CD4-positive, alpha-beta T cell treated with Interleukin-2 at 100 ng/mL for 4 hours (primary cell): ENCODE measurements around the gene SDF2L1.
A peak's percentile ranks its signal among the peaks of the same experiment; 100 is the strongest.
"Not testable (repeated sequence)": the region's sequence is repeated elsewhere in the genome, so short reads cannot be mapped to it uniquely, and the experiment has no call there.

ENCODE experiments used
- DNase-seq: peaks from one replicate; pipeline ENCODE4 v3.0.0-alpha.2; 2020; ENCODE audit warnings: low spot score

The SDF2L1 gene, protein sequence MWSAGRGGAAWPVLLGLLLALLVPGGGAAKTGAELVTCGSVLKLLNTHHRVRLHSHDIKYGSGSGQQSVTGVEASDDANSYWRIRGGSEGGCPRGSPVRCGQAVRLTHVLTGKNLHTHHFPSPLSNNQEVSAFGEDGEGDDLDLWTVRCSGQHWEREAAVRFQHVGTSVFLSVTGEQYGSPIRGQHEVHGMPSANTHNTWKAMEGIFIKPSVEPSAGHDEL

DNA sequence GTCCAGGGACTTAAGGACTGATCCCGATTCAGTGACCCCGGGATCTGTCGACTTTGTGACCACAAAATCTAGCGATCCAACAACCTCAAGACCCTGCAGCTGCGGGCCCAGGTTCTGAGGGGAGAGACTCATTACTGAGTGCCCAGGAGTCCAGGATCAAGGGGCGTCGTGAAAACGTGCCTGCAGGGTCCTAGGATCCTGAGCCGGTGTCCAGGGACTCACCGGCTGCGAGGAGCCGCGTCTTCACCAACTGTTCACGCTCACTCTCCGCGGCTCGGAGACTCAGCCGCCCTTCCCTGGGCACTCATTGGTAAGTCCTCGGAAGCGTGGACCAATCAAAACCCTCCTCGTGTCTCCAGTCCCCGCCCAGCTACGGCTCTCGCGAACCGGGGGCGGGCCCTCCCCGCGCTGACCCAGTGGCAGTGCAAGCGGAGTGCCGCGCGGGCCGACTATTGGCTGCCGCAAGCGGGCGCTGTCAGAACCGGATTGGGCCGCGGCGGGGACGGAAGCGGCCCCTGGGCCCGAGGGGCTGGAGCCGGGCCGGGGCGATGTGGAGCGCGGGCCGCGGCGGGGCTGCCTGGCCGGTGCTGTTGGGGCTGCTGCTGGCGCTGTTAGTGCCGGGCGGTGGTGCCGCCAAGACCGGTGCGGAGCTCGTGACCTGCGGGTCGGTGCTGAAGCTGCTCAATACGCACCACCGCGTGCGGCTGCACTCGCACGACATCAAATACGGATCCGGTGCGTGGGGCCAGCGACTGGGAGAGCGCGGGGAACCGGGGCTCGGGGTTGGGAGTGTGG, at the start of gene SDF2L1:
Gene SDF2L1, plus strand, starts transcription at position 514 of the 795 bp plus-strand sequence. Its CDS starts 35 bp downstream, at position 549.
- peak; percentile 99 for DNase-seq

DNA sequence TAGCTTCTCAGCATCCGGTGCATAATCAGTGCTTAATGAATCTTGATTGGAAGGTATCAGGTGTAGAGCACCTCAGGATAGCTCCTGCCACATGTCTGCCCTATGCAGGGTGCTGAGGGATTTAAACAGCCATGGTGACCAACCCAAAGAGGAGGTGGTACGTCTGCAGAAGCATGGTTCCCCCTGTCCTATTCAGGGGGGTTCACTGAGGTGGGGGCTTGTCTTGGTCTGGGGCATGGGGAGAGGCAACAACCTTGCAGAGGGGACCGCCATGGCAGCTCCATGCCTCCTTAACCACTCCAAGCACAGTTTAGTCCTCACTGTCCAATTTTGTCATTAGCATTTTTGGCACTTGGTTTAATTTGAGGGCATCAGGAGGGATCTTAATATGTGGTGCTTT, 49.7 kb upstream of the SDF2L1 start:
- DNase-seq = no peak

DNA sequence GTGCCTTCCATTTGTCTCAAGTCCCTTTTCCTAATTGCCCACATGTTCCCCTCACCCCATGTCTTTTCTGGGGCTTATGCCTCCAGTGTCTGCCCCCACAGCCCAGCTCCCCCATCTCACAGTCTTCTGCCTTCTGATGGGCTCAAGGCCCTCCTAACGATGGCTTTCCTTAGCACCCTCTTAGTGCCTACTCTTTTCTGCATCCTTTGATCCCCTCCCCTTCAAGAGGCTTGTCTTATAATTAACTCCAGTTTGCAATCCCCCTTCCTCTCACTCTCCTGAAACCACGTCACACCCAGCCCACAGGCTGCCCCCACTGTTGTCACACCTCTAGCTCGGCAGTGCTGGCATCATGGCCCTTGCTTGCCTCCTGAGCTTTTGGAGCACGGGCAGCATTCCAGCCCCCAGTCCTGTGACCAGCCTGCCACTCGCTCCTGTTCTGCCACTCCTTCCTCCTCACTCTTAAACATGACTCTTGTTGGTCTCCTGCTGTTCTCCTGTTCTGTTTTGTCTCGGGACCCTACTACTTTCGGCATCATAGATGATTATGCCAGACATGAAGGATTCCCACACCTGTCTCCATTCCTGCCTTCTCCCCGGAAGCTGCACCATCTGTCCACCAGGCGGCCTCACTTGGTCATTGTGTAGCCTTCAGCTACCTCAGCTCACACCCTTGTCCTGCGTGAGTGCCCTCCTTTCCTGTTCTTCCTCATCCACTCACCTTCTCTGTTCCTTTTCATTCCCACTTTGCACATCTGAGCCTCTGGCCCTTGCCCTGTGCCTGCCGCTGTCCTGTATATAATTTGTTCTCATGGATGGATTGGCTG, 48.5 kb upstream of the SDF2L1 start:
- DNase-seq = no peak

DNA sequence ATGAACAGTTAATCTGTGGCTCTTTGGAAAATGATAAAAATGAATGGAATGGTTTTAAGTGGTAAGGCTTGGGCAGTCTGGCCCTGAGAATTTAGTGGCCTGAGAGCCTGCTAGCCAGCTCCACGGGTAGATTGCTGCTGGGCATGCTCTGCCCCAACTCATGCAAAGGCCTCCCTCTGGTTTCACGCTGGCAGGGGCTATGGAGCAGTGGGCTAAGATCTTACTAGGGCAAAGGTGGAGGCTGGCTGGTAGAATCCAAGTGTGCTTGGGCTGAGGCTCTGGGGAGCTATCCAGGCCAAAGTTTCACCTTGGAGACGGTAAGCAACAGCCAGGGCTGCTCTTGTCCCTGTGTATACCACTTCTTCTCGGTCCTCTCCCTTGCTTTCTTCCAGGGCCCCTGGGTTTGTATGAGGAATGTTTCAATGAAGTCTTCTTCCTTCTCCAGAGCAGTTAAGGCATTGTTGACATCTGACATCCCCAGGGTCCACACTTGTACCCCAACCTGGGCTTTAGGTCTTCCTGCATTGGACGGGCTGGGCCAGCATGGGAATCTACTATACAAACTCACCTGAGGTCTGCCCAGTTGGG, 47.1 kb upstream of the SDF2L1 start:
- no peak for DNase-seq

DNA sequence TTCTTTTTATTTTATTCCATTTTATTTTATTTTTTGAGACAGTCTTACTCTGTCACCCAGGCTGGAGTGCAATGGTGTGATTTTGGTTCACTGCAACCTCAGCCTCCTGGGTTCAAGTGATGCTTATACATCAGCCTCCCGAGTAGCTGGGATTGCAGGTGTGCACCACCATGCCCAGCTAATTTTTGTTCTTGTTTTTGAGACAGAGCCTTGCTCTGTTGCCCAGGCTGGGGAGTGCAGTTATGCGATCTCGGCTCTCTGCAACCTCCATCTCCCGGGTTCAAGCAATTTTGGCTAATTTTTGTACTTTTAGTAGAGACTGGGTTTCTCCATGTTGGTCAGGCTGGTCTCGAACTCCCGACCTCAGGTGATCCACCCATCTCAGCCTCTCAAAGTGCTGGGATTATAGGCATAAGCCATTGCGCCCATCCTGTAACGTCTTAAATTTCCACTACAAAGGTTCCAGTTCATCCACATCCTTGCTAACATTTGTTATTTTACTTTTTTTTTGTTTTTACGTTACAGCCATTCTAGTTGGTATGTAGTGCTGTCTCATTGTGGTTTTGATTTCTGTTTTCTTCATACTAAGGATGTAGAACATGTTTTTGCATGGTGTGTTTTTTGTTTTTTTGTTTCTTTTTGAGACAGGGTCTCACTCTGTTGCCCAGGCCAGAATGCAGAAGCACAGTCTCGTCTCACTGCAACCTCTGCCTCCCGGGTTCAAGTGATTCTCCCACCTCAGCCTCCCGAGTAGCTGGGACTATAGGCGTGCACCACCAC, 45.6 kb upstream of the SDF2L1 start:
- DNase-seq = not testable (repeated sequence)

DNA sequence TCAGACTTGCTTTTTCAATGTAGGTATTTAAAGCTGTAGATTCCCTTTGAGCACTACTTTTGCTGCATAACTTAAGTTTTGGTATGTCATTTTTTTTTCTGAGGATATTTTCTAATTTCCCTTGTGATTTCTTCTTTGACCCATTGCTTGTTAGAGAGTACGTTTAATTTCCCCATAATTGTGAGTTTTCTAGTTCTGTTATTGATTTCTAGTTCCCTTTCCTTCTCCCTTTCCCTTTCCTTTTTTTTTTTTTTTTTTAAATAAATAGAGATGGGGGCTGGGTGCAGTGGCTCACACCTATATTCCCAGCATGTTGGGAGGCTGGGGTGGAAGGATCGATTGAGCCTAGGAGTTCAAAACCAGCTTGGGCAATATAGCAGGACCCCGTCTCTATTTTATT, 43.8 kb upstream of the SDF2L1 start:
- DNase-seq = no peak

DNA sequence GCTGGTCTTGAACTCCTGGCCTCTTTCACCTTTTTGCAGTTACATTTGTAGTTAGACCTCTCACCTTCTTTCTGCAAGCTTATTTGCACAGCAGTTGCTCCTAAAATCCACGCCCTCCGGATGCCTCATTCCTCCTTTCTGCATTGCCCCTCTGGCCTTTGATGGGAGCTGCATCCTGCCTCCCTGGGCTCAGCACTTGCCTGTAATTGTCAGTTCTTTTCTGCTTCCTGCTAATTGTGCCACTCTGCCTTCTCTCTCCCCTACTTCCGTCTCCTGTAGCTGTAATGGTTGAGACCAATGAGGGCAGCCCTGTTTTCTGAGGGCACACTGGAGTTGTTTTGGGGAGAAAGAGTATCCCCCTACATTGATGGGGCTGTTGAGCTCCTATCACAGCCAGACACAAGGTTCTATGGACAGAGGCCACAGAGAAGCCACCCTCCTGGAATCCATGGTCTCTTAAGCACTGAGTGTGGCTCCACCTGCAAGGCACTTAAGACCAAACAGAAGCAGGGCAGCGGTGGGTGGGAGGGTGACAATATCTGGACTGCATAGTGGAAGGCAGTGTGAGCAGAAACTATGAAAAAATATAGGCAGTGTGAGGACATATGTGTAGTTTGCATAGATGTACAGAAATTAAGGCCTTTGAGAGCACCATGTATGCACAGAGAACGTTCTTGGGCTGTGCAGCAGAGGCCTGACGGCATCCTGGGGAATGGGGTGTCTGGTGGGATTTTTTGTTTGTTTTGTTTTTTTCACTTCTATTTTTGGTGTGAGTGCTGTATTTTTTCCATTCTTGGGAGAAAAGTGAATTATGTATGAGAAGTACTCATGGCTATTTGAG, 42.8 kb upstream of the SDF2L1 start:
- DNase-seq = no peak

DNA sequence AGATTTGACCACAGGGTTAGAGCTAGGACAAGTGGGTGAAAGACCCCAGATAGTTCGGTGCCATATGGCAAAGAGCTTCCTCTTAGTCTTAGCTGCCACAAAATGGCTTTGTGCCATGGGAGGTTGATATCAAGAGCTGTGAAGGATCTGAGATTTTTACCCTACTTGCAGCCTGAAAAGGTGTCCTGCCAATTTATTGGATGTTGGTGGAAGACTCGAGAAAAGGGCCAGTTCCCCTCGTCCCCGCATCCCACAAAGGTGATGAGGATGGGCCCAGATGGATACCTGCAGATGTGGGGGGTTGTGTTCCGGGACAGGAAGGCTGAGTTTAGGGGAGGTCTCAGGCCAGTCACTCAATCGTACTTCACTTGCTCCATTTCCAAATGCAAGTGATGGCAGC, 39.5 kb upstream of the SDF2L1 start:
- DNase-seq = no peak

DNA sequence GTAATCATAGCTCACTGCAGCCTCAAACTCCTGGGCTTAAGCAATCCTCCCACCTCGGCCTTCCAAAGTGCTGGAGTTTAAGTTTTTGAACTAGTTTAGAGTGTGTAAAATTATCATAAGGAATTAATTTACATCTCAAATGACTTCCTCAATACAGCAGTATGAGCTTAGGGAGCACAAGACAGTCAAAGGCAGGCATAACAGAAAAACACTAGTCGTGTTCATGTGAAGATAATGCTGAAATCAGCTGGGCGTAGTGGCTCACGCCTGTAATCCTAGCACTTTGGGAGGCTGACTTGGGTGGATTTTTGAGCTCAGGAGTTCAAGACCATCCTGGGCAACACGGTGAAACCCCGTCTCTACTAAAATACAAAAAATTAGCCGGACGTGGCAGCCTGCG, 38.1 kb upstream of the SDF2L1 start:
- DNase-seq = no peak

DNA sequence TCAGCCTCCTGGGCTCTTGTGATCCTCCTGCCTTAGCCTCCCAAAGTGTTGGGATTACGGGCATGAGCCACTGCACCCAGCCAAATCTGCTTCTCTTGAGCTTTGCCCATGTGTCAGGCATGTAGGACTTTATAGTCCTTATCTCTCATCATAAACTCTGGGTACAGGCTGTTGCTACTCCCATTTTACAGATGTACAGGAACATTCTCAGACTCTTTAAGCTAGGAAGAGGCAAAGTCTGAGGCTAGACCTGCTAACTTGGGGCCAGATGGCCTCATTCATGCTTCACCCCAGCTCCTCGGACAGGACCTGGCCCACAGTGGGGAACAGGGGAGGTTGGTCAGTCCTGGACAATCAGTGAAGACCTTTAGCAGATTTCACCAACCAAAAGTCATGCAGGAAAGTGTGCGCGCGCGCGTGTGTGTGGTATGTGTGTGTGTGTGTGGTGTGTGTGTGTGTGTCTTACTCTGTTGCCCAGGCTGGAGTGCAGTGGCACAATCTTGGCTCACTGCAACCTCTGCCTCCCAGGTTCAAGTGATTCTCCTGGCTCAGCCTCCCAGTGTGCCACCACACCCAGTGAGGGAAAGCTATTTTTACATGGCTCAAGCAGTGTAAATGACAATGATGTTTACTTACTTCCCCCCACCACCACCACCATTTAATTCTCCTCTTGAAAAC, 36.1 kb upstream of the SDF2L1 start:
- DNase-seq = no peak

DNA sequence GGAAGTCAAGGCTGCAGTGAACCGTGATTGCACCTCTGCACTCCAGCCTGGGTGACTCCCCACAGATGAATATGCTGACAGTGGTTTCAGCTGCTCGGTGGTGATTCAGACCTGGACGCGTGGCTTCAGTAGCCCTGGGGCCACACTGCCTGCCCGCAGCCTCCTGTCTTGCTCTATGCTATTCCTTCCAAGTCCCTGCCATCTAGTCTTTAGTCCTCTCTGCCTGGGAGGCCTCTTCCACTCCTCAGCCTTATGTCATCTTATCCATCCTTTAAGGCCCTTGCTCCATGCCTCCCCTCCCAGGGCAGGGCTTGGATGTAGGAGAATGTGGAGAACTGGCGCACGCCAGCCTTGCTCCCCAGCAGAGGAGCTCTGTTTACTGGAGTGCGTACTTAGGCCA, 35.3 kb upstream of the SDF2L1 start:
- no peak for DNase-seq

DNA sequence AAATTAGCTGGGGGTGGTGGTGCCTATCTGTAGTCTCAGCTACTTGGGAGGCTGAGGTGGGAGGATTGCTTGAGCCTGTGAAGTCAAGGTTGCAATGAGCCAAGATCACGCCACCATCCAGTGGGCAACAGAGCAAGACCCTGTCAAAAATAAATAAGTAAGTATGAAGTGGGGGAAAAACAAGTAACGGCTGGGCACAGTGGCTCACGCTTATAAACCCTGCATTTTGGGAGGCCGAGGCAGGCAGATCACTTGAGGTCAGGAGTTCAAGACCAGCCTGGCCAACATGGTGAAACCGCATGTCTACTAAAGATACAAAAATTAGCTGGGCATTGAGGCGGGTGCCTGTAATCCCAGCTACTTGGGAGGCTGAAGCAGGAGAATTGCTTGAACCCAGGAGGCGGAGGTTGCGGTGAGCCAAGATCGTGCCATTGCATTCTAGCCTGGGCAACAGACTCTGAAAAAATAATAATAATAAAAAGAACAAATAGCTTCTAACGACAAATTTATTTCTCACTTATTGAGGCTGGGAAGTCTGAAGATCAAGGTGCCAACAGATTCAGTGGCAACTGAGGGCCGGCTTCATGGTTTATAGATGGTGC, 32.4 kb upstream of the SDF2L1 start:
- DNase-seq = not testable (repeated sequence)

DNA sequence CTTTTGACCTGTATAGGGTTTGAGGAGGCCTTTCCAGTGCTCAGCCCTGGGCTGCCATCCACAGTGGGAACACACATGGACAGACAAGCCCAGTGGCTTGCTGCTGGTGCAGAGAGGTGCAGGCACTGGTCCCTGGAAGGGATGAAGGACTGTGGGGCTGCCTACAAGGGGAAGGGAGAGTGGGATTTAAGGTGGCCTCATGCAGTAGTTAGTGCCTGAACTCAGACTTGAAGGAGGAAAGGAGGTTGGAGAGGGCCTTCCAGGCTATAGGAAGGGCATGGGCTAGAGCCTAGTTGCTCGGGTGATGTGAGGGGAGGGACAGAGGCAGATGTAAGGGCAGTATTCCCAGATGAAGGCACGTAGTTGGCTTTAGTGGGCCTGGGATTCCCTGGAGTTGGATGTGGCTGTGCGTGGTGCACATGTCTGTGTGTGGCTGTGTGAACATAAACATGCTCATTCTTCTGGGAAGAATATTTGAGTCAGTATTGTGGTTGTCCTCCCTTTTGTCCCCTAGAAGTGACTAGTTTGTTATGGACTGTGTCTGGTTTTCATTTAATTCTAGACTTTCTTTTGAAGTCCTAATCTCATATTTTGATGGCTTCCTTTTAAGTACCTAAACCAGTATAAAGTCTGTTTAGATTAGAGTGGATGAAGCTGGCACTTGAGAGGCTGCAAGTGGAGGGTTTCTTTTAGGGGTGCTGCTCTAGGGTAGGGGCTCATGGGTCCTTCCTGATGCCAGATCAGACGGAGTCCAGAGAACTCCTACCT, 30.7 kb upstream of the SDF2L1 start:
- no peak for DNase-seq

DNA sequence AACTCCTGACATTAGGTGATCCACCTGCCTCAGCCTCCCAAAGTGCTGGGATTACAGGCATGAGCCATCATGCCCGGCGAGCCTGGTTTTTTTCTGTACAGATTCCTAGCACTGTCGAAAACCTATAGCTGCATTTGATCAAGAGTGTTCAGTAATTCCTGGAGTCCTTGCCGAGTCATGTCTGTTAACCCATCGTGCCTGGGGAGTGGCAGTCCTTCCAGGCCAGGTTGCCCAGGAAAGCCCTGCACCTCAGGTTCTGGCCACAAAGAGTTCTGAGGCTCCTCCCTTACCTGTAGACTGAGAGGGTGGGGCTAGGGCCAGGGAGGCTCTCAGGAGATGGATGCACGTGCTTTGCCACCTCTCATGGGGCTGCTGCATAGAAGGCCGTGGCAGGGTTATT, 29.2 kb upstream of the SDF2L1 start:
- no peak for DNase-seq

DNA sequence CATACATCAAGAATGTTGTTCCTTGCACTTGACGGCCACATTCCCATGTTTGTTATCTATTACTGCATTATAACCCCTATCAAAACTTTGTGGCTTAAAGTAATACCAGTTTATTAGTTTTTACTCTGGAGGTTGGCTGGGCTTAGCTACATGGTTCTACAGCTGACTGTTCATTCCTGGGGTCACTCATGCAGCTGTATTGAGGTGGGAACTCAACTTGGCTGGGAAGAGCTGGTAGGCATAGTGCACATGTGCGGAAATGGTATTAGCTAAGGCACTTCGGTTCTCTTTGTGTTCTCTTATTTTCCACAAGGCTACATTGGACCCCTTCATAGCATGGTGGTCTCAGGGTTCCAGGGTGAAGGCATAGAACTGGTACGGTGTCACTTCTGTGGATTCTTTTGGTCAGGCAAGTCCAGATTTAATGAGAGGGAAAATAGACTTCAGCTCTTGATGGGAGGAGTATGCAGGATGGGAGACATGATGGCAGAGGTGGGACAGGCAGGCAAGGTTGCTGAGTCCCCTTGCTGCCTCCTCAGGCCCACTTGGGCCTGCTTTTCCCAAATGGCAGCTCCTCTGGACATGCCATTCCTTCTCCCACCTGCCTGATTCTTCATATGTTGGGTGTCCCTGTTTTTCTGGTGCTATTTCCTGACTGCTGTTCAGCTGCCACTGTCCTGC, 28.4 kb upstream of the SDF2L1 start:
- no peak for DNase-seq

DNA sequence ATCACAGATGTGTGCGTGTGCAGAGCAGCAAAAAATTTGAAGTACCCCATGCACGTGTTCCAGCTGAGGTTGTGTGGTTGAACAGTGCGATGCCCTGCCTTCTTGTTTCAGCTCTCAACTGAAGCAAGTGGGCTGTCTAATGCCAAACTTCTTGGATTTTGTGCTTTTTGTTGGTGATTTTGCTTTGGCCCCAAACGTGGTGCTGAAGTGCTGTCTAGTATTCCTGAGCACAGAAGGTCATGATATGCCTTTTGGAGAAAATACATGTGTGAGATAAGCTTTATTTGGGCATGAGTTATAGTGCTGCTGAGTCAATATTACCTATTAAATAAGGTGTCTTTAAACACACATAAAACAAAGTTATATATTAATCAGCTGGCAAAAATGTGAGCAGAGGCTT, 26.4 kb upstream of the SDF2L1 start:
- no peak for DNase-seq

DNA sequence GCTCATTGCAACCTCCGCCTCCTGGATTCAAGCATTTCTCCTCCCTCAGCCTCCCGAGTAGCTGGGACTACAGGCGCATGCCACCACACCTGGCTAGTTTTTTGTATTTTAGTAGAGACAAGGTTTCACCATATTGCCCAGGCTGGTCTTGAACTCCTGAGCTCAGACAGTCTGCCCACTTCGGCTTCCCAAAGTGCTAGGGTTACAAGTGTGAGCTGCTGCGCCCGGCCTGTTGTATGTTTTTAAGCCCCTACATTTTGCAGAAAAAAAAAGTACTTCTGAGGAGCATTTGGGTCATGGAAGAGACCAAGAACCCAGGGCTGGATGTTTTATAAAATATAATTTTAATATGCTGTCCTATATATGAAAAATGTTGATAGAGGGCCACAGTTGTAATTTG, 24.8 kb upstream of the SDF2L1 start:
- not testable (repeated sequence) for DNase-seq

DNA sequence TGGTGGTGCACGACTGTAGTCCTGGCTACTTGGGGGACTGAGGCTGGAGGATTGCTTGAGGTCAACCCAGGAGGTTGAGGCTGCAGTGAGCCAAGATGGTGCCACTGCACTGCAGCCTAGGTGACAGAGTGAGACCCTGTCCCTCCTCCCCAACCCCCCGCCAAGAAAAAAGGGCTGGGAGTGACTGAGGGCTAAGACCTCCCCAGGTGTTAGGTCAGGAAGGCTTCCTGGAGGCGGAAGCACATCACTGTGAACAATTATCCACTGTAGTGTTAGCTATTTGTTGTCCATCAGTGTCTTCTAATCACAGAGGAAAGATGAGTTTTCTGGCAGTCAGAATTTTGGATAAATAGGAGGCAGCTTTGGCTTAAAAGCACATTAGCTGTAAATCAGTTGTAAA, 21.1 kb upstream of the SDF2L1 start:
- no peak for DNase-seq
